ENCODE measurements around the gene GABPA.
"Not testable (repeated sequence)": the region's sequence is repeated elsewhere in the genome, so short reads cannot be mapped to it uniquely, and the experiment has no call there.

The GABPA gene

GRCh38 chr21:25756190-25756932, 21.6 kb downstream of the GABPA start:
- peaks cover 28% of the 10 kb centered on the region for H3K4me1 Mint-ChIP-seq
- peaks cover 75% of the 10 kb centered on the region for H3K36me3 Mint-ChIP-seq (ENCODE audit: insufficient read depth)
- no peaks in the 10 kb centered on the region for H3K9me3 Mint-ChIP-seq
- no peak overlapping the region for H3K4me3 Mint-ChIP-seq
- H3K27me3 Mint-ChIP-seq: no peaks in the 10 kb centered on the region
- H3K27ac Mint-ChIP-seq (ENCODE audit: low read depth): peak overlapping the region; percentile 65
- DNase-seq (ENCODE audit: low spot score in 2 of 2) (no peak), ATAC-seq (replicated peaks; ENCODE audit: extremely low read depth, poor library complexity, severe bottlenecking) (no peak)

- DNase-seq (ENCODE audit: low spot score in 2 of 2) (no peak), ATAC-seq (replicated peaks; ENCODE audit: extremely low read depth, poor library complexity, severe bottlenecking) (no peak)
- Mint-ChIP-seq H3K4me3 (no peak overlapping the region), H3K27ac (ENCODE audit: low read depth) (peak overlapping the region; percentile 57), H3K9me3 (no peaks in the 10 kb centered on the region), H3K36me3 (ENCODE audit: insufficient read depth) (peaks cover 70% of the 10 kb centered on the region), H3K27me3 (no peaks in the 10 kb centered on the region), H3K4me1 (peaks cover 28% of the 10 kb centered on the region)
Measured at GRCh38 chr21:25757531-25757930, 22.8 kb downstream of the GABPA start.

- ATAC-seq (replicated peaks; ENCODE audit: extremely low read depth, poor library complexity, severe bottlenecking): no peak
- H3K27ac Mint-ChIP-seq (ENCODE audit: low read depth): no peak overlapping the region
- H3K4me3 Mint-ChIP-seq: no peak overlapping the region
- no peaks in the 10 kb centered on the region for H3K27me3 Mint-ChIP-seq
- peaks cover 28% of the 10 kb centered on the region for H3K4me1 Mint-ChIP-seq
- peaks cover 71% of the 10 kb centered on the region for H3K36me3 Mint-ChIP-seq (ENCODE audit: insufficient read depth)
- H3K9me3 Mint-ChIP-seq: no peaks in the 10 kb centered on the region
- no peak for DNase-seq (ENCODE audit: low spot score in 2 of 2)
Measured at GRCh38 chr21:25759573-25759972, 24.8 kb downstream of the GABPA start.

- Mint-ChIP-seq H3K36me3 (ENCODE audit: insufficient read depth) (peaks cover 69% of the 10 kb centered on the region), H3K4me1 (peaks cover 27% of the 10 kb centered on the region), H3K4me3 (no peak overlapping the region), H3K27ac (ENCODE audit: low read depth) (no peak overlapping the region), H3K9me3 (no peaks in the 10 kb centered on the region), H3K27me3 (no peaks in the 10 kb centered on the region)
- no peak for ATAC-seq (replicated peaks; ENCODE audit: extremely low read depth, poor library complexity, severe bottlenecking)
- no peak for DNase-seq (ENCODE audit: low spot score in 2 of 2)
Measured at GRCh38 chr21:25760061-25760460, 25.3 kb downstream of the GABPA start.

GRCh38 chr21:25760677-25761076, 25.9 kb downstream of the GABPA start:
- Mint-ChIP-seq H3K9me3 (no peaks in the 10 kb centered on the region), H3K4me1 (peaks cover 21% of the 10 kb centered on the region), H3K27me3 (no peaks in the 10 kb centered on the region), H3K36me3 (ENCODE audit: insufficient read depth) (peaks cover 69% of the 10 kb centered on the region), H3K4me3 (no peak overlapping the region), H3K27ac (ENCODE audit: low read depth) (no peak overlapping the region)
- DNase-seq (ENCODE audit: low spot score in 2 of 2) (no peak), ATAC-seq (replicated peaks; ENCODE audit: extremely low read depth, poor library complexity, severe bottlenecking) (no peak)

- H3K9me3 Mint-ChIP-seq: no peaks in the 10 kb centered on the region
- no peaks in the 10 kb centered on the region for H3K27me3 Mint-ChIP-seq
- ATAC-seq (replicated peaks; ENCODE audit: extremely low read depth, poor library complexity, severe bottlenecking) (no peak), DNase-seq (ENCODE audit: low spot score in 2 of 2) (no peak)
- H3K36me3 Mint-ChIP-seq (ENCODE audit: insufficient read depth): peaks cover 67% of the 10 kb centered on the region
- peaks cover 6% of the 10 kb centered on the region for H3K4me1 Mint-ChIP-seq
- no peak overlapping the region for H3K27ac Mint-ChIP-seq (ENCODE audit: low read depth)
- no peak overlapping the region for H3K4me3 Mint-ChIP-seq
Measured at GRCh38 chr21:25764065-25764464, 29.3 kb downstream of the GABPA start.

- Mint-ChIP-seq H3K4me1 (no peaks in the 10 kb centered on the region), H3K27me3 (no peaks in the 10 kb centered on the region), H3K9me3 (no peaks in the 10 kb centered on the region), H3K36me3 (ENCODE audit: insufficient read depth) (peaks cover 47% of the 10 kb centered on the region), H3K27ac (ENCODE audit: low read depth) (no peak overlapping the region), H3K4me3 (no peak overlapping the region)
- ATAC-seq (replicated peaks; ENCODE audit: extremely low read depth, poor library complexity, severe bottlenecking) (no peak), DNase-seq (ENCODE audit: low spot score in 2 of 2) (no peak)
Measured at GRCh38 chr21:25767921-25768320, 33.1 kb downstream of the GABPA start.

GRCh38 chr21:25772686-25773085, 37.9 kb downstream of the GABPA start:
- Mint-ChIP-seq H3K27ac (ENCODE audit: low read depth) (no peak overlapping the region), H3K9me3 (no peaks in the 10 kb centered on the region), H3K4me1 (no peaks in the 10 kb centered on the region), H3K4me3 (no peak overlapping the region), H3K36me3 (ENCODE audit: insufficient read depth) (peaks cover 12% of the 10 kb centered on the region), H3K27me3 (no peaks in the 10 kb centered on the region)
- DNase-seq (ENCODE audit: low spot score in 2 of 2) (no peak), ATAC-seq (replicated peaks; ENCODE audit: extremely low read depth, poor library complexity, severe bottlenecking) (no peak)

GRCh38 chr21:25776440-25776839, 41.7 kb downstream of the GABPA start:
- Mint-ChIP-seq H3K27ac (ENCODE audit: low read depth) (no peak overlapping the region), H3K4me1 (no peaks in the 10 kb centered on the region), H3K9me3 (no peaks in the 10 kb centered on the region), H3K4me3 (no peak overlapping the region), H3K27me3 (no peaks in the 10 kb centered on the region), H3K36me3 (ENCODE audit: insufficient read depth) (peaks cover 1% of the 10 kb centered on the region)
- no peak for DNase-seq (ENCODE audit: low spot score in 2 of 2)
- ATAC-seq (replicated peaks; ENCODE audit: extremely low read depth, poor library complexity, severe bottlenecking): no peak

- not testable (repeated sequence) for H3K27ac Mint-ChIP-seq (ENCODE audit: low read depth); H3K4me1 Mint-ChIP-seq; ATAC-seq (replicated peaks; ENCODE audit: extremely low read depth, poor library complexity, severe bottlenecking); H3K27me3 Mint-ChIP-seq; H3K36me3 Mint-ChIP-seq (ENCODE audit: insufficient read depth); DNase-seq (ENCODE audit: low spot score in 2 of 2); H3K9me3 Mint-ChIP-seq; H3K4me3 Mint-ChIP-seq
Measured at GRCh38 chr21:25778126-25778875, 43.5 kb downstream of the GABPA start.

GRCh38 chr21:25788677-25789076, 53.9 kb downstream of the GABPA start:
- ATAC-seq (replicated peaks; ENCODE audit: extremely low read depth, poor library complexity, severe bottlenecking): no peak
- no peaks in the 10 kb centered on the region for H3K9me3 Mint-ChIP-seq
- no peaks in the 10 kb centered on the region for H3K36me3 Mint-ChIP-seq (ENCODE audit: insufficient read depth)
- H3K4me3 Mint-ChIP-seq: no peak overlapping the region
- DNase-seq (ENCODE audit: low spot score in 2 of 2): no peak
- no peak overlapping the region for H3K27ac Mint-ChIP-seq (ENCODE audit: low read depth)
- peaks cover 60% of the 10 kb centered on the region for H3K27me3 Mint-ChIP-seq
- H3K4me1 Mint-ChIP-seq: peaks cover 6% of the 10 kb centered on the region

- H3K27me3 Mint-ChIP-seq: peaks cover 61% of the 10 kb centered on the region
- H3K4me3 Mint-ChIP-seq: peak overlapping the region; percentile 40
- no peak for ATAC-seq (replicated peaks; ENCODE audit: extremely low read depth, poor library complexity, severe bottlenecking)
- no peaks in the 10 kb centered on the region for H3K9me3 Mint-ChIP-seq
- peaks cover 6% of the 10 kb centered on the region for H3K4me1 Mint-ChIP-seq
- no peak for DNase-seq (ENCODE audit: low spot score in 2 of 2)
- no peaks in the 10 kb centered on the region for H3K36me3 Mint-ChIP-seq (ENCODE audit: insufficient read depth)
- H3K27ac Mint-ChIP-seq (ENCODE audit: low read depth): no peak overlapping the region
Measured at GRCh38 chr21:25790122-25790877, 55.5 kb downstream of the GABPA start.

- H3K4me1 Mint-ChIP-seq: peaks cover 6% of the 10 kb centered on the region
- no peak overlapping the region for H3K27ac Mint-ChIP-seq (ENCODE audit: low read depth)
- no peaks in the 10 kb centered on the region for H3K36me3 Mint-ChIP-seq (ENCODE audit: insufficient read depth)
- H3K9me3 Mint-ChIP-seq: no peaks in the 10 kb centered on the region
- DNase-seq (ENCODE audit: low spot score in 2 of 2): no peak
- no peak for ATAC-seq (replicated peaks; ENCODE audit: extremely low read depth, poor library complexity, severe bottlenecking)
- peaks cover 61% of the 10 kb centered on the region for H3K27me3 Mint-ChIP-seq
- peak overlapping the region; percentile 40 for H3K4me3 Mint-ChIP-seq
Measured at GRCh38 chr21:25790878-25791204, 56.1 kb downstream of the GABPA start.

All from central memory CD8-positive, alpha-beta T cell (primary cell).